Right lobe of liver (tissue), 6 donors: ENCODE data around the gene NOL4L. TPM values are rescaled to one million over a fixed set of nuclear protein-coding genes. Genes with fewer than 3 reads are reported as not detected.

Source experiments
- ATAC-seq, 4 donors: fragments of 200-7000 bp; cut with Tn5 transposase; one replicate each; pipeline ENCODE4 v1.9.1; 2020; ENCODE audit warnings: mild to moderate bottlenecking in 4 of 4, moderate library complexity in 4 of 4
- DNase-seq, 3 donors: peaks; one replicate each; pipeline ENCODE4 v3.0.0-alpha.2; 2020
- H3K27ac ChIP-seq, 3 donors: fragments of 200-600 bp; one replicate each; pipeline ENCODE4 v1.8.0; 2022
- H3K27me3 ChIP-seq, 2 donors: fragments of 200-600 bp; one replicate each; pipeline ENCODE4 v1.8.0; 2022
- H3K36me3 ChIP-seq, 4 donors: fragments of 200-600 bp; sonication (generic) in 1 of 4; one replicate each; pipeline versions ENCODE4 v1.5.1 to v1.8.0; 2017 to 2022; ENCODE audit warnings: control low read depth in 1 of 4
- H3K4me1 ChIP-seq, 4 donors: fragments of 200-600 bp; sonication (generic) in 1 of 4; one replicate each; pipeline versions ENCODE4 v1.5.1 to v1.8.0; 2017 to 2022; ENCODE audit warnings: control low read depth in 1 of 4
- H3K4me3 ChIP-seq, 3 donors: fragments of 200-600 bp; one replicate each; pipeline ENCODE4 v1.8.0; 2022
- H3K9me3 ChIP-seq, 4 donors: fragments of 200-600 bp; sonication (generic) in 1 of 4; one replicate each; pipeline versions ENCODE4 v1.5.1 to v1.8.0; 2017 to 2022; ENCODE audit warnings: control low read depth in 1 of 4
- POLR2A ChIP-seq: fragments of 450-650 bp; IDR thresholded peaks from one replicate; pipeline ENCODE4 v1.6.1; 2017; ENCODE audit warnings: antibody characterized with exemption, mild to moderate bottlenecking
- WGBS: methylation state at CpG from one replicate; pipeline ENCODE4 v1.1.6; 2018; ENCODE audit warnings: low coverage, low lambda C conversion rate; ENCODE audit not compliant: insufficient coverage; ENCODE audit errors: missing lambda C conversion rate; 5-methylcytosine and 5-hydroxymethylcytosine counted together
- intact Hi-C, 2 donors: fragments of 100-400 bp; cut with DNase I; formaldehyde crosslinking; loops; one replicate each; pipeline versions ENCODE4 v1.11.2 to v1.14.1; 2022
- total RNA-seq, 6 experiments: library from RNA; depleted of rRNA in 2 of 6; stranded (reverse); fragments of >200 nt in 2 of 6; fragmentation: NEBNext Ultra II Directional in 3 of 6; extraction: Animal tissue kit (Norgen Biotek cat#: 25700) in 3 of 6; gene quantifications; one replicate each; pipeline versions ENCODE4 v1.1.0 to v1.2.4, GENCODE V29; 2016 to 2023
- TF ChIP-seq, protein P1 (sequence below), 4 donors: fragments of 200-600 bp in 3 of 4; fragments of 450-650 bp in 1 of 4; IDR thresholded peaks; one replicate each; pipeline versions ENCODE4 v1.5.1 to v1.8.0; 2016 to 2022; ENCODE audit warnings: antibody characterized with exemption in 4 of 4, mild to moderate bottlenecking in 2 of 4
- donor health status: DM: no; HTN: yes; CAD: no.
- donor health status: DM: no; HTN: no; CAD: no.
- donor health status: DM: no; HTN: no; CAD: no.
- donor health status: DM: no; HTN: yes; CAD: no.
- donor health status: DM: no; HTN: yes; CAD: no.

NOL4L gene
- total RNA-seq, 6 experiments from 2014 or later: 4.3 to 6.5 (median 5.7) TPM

DNA sequence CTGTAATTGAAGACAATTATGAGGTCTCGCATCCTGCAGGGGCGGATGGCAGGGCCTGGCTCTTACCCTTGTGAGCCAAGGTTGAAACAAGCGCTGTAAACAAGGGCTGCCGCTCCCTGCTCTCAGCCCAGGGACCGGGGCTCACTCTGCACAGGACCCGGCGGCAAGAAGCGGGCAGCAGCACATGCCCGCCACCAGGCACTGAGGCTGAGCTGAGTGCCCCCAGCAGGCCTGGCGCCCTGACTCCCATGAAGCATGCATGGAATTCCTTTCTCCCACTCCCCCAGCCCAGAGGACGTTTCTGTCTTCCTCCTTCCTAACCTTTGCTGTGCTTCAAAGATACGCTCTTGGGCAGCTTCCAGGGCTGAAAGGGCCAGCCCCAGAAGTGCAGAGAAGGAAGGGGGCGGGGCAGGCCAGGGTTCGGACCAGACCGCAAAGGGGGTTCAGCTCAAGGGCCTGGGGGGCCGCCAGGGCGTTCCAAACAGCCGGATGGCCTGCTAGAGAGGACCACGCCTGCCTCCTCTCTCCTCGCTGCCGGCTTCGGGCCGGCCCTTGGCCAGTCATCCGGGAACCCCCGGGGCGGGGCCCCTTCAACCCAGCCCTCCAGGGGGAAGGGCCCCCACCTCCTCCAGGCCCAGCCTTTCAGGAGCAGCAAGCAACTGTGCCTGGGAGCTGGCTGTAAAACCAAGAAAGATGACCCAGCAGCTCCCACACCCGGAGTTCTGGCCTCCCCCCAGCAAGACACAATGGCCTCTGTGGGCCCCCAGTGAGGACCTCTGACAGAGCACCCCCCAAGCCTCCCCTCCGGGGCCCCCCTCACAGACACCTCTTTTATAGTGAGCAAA, 109.9 kb downstream of the NOL4L start:
- TF ChIP-seq, protein P1, sequence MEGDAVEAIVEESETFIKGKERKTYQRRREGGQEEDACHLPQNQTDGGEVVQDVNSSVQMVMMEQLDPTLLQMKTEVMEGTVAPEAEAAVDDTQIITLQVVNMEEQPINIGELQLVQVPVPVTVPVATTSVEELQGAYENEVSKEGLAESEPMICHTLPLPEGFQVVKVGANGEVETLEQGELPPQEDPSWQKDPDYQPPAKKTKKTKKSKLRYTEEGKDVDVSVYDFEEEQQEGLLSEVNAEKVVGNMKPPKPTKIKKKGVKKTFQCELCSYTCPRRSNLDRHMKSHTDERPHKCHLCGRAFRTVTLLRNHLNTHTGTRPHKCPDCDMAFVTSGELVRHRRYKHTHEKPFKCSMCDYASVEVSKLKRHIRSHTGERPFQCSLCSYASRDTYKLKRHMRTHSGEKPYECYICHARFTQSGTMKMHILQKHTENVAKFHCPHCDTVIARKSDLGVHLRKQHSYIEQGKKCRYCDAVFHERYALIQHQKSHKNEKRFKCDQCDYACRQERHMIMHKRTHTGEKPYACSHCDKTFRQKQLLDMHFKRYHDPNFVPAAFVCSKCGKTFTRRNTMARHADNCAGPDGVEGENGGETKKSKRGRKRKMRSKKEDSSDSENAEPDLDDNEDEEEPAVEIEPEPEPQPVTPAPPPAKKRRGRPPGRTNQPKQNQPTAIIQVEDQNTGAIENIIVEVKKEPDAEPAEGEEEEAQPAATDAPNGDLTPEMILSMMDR (IDR thresholded peaks at IDR 0.05): no peak
- TF ChIP-seq POLR2A: no peak
- Histone ChIP-seq H3K9me3 (no peaks in the 10 kb centered on the region), H3K27ac (peak overlapping the region; percentile 69 to 84 (median 70)), H3K27me3 (no peaks in the 10 kb centered on the region), H3K4me1 (peaks cover 0 to 65% (median 31%) of the 10 kb centered on the region in 4 donors), H3K4me3 (no peak overlapping the region), H3K36me3 (no peaks in the 10 kb centered on the region)
- intact Hi-C loops: no loop called here
- 64% methylated on average over 3 of the region's 28 CpGs for WGBS
- ATAC-seq: peak; percentile 47 to 66 (median 58)
- DNase-seq: peak; percentile 79 to 86 (median 85)

DNA sequence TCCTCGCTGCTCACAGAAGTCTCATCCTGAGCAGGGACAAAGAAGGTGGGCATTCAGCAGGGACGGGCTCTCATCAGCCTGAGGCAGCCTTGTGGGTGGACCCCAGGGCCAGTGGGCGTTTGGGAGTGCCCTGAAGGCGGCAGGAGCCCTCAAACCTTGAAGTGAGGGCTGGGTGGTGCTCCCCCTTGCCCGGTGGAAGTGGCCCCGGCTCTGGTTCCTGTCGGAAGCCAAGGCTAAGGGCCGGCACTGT, 110.5 kb downstream of the NOL4L start:
- Histone ChIP-seq H3K36me3 (no peaks in the 10 kb centered on the region), H3K9me3 (no peaks in the 10 kb centered on the region), H3K27ac (peak overlapping the region; percentile 69 to 84 (median 70)), H3K4me3 (no peak overlapping the region), H3K4me1 (peaks cover 0 to 60% (median 31%) of the 10 kb centered on the region in 4 donors), H3K27me3 (no peaks in the 10 kb centered on the region)
- WGBS: 40% methylated on average over 5 of the region's 8 CpGs
- no peak for DNase-seq
- no peak for TF ChIP-seq POLR2A
- TF ChIP-seq, protein P1 (IDR thresholded peaks at IDR 0.05): no peak
- intact Hi-C loops: no loop called here
- no peak for ATAC-seq

DNA sequence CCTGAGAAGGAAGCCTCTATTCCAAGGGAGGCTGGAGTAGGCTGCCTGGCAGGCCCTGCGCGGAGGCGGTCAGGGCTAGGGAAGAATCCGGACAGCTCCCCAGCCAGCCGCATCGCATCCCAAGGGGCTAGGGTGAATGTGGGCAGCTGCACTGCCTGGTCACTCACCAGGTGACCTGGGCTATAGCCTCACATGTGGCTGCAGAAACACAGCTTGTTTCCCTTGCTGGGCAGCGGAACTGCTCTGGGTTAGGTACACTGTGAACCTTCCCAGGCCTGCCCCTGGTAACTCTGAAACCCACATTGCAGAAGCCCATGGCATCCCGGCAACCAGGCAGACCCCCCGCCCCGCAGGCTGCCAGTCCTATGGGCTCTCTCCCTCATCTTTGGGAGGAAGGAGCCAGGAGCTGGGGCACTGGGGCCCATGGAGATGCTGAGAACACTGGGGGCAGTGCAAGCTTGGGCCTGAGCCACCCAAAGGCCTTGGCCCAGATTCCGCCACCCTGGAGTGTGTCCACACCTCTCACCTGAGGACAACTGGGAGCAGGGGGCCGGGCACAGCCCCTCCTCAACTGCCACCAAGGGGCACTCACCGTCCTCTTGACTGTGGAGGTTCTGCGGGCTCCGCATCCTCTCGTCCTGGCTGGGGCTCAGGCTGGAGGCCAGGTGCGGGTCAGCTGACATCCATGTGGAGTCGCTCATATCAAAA, 111.0 kb downstream of the NOL4L start:
- H3K9me3 ChIP-seq: no peaks in the 10 kb centered on the region
- H3K4me1 ChIP-seq: peaks cover 0 to 57% (median 31%) of the 10 kb centered on the region in 4 donors
- H3K27ac ChIP-seq: peak overlapping the region; percentile 69 to 84 (median 70)
- peak overlapping the region in 2 of 3 donors; percentile 1 to 12 for H3K4me3 ChIP-seq
- no peak for TF ChIP-seq POLR2A
- TF ChIP-seq, protein P1 (IDR thresholded peaks at IDR 0.05): no peak
- H3K27me3 ChIP-seq: no peaks in the 10 kb centered on the region
- peak in 1 of 3 donors; percentile 64 for DNase-seq
- ATAC-seq: peak; percentile 3 to 24 (median 10)
- WGBS: no CpG with 5 or more reads among the region's 18 CpGs
- H3K36me3 ChIP-seq: no peaks in the 10 kb centered on the region
- intact Hi-C loops: no loop called here

DNA sequence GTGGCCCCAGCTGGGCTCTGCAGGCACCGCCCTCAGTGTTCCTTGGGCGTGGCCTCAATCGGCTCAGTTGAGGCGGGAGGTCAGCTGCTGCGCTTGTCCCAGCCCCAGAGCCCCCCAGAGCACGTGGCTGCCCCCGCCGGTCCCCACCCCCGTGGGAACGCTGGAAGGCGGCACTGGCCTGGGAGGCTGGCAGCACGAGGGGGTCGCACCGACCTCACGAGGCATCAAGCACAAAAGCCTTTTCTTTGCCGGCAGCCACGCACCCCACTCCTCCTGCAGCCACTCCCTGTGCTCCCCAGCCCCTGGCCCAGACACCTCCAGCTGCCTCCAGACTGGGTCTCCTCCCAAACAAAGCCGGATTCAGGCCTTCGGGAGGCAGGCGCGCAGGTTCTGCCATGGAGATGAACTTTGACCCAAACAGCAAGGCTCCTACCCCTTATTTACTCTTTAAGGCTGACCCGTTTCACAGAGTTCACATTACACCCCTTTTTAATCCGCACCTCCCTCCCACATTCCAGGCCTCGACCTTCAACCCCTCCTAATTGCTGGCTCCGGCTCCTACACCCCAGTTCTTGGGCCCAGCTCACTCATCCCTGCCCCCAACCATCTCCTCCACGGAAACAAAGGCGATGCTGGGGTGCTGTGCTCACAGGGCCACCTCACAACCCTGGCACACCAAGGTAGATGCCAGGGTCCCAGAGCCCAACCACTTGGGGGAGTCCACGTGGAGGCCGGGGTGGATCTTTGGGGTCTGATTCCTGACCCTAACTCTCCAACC, 111.7 kb downstream of the NOL4L start:
- Histone ChIP-seq H3K4me1 (peaks cover 0 to 57% (median 31%) of the 10 kb centered on the region in 4 donors), H3K27ac (peak overlapping the region; percentile 69 to 84 (median 70)), H3K9me3 (no peaks in the 10 kb centered on the region), H3K36me3 (no peaks in the 10 kb centered on the region), H3K27me3 (no peaks in the 10 kb centered on the region), H3K4me3 (peak overlapping the region; percentile 1 to 36 (median 12))
- DNase-seq: peak in 2 of 3 donors; percentile 63 to 65
- peak; percentile 44 to 74 (median 56) for ATAC-seq
- 2% methylated on average over 9 of the region's 29 CpGs for WGBS
- TF ChIP-seq, protein P1 (IDR thresholded peaks at IDR 0.05): no peak
- TF ChIP-seq POLR2A: no peak
- intact Hi-C loops: no loop called here
